Stimulated activated CD4-positive, alpha-beta T cell treated with anti-CD3 and anti-CD28 coated beads, Interleukin-1b, Interleukin-23, amount 100 ng/mL, for 24 hours (primary cell): ENCODE measurements around the gene TCAP.

Source experiments
- DNase-seq, 4 experiments: peaks; one replicate each; pipeline ENCODE4 v3.0.0-alpha.2; 2020; ENCODE audit warnings: low read depth in 4 of 4, low spot score in 1 of 4

Gene TCAP, protein sequence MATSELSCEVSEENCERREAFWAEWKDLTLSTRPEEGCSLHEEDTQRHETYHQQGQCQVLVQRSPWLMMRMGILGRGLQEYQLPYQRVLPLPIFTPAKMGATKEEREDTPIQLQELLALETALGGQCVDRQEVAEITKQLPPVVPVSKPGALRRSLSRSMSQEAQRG

DNA sequence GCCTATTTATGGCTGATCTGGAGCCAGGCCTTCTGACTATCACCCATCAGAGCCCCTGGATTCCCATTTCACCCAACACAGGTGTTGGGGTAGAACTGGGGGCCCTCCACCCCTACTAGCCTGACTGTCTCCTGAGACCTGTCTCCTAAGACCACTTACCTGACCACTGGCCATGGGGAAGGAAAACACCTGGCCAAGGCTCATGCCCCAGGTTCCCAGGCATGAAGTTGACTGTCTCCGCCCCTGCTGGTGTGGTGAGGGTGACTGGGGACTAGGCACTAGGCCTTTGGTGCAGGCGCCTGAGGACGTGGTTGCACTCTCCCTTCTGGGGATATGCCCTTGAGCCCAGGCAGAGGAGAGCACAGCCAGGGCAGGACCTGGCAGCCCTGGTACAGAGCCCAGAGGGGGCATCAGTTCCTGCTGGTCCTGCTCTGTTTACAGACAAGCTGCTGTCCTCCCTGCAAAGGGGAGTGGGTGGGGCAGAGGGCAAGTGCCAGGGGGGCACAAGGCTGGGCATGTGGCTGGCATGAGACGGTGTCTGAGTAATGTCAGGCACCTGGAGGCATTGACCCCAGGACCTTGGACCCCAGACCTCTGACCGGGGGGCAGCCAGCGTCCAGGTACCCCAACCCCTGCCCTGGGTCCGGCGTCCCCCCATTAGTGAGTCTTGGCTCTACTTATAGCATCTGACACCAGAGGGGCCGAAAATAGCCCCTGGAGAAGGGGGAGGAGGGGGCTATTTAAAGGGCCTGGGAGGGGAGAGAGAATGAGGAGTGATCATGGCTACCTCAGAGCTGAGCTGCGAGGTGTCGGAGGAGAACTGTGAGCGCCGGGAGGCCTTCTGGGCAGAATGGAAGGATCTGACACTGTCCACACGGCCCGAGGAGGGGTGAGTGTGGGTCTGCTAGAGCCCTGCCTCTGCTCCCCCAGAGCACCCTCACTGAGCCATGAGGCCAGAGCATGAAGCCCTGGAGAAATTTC lies at the start of gene TCAP:
TCAP (plus strand) TSS at position 769 of the 981 bp plus-strand sequence; CDS start at position 780, 11 bp downstream.
- no peak for DNase-seq

DNA sequence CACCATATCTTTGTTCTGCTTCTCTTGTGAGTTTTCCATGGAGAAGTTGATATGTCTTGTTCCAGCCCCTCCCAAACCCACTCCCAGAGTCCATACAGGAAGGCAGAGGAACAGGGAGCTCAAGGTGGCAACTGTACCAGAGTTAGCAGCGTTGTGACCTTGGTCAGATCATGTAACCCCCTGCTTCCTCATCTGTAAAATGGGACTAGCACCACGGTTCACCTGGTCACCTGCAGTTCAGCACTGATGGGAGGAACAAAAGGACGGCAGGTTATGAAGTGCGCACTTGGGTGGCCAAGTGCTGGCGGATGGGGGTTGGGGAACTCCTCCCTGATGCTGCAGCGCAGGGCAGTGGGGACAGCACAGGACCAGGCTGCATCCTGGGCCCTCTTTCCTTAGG lies 49.7 kb upstream of the TCAP start:
- no peak for DNase-seq

DNA sequence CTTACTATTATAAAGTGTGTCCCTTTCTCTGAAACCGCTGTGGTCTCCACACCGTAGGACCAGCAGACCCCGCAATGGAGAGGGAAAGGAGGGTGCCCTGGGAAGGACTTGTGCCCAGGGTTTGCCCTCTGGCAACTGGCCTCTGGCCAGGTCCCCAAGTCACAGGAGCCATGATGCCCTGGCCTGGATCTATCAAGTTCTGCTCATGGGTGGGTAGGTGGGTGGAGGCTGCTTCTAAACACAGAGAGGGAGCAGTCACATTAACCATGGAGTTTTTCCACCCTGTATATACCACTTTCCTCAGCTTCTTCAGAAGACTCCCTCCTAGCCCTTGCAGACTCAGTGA lies 48.1 kb upstream of the TCAP start:
- DNase-seq = no peak

DNA sequence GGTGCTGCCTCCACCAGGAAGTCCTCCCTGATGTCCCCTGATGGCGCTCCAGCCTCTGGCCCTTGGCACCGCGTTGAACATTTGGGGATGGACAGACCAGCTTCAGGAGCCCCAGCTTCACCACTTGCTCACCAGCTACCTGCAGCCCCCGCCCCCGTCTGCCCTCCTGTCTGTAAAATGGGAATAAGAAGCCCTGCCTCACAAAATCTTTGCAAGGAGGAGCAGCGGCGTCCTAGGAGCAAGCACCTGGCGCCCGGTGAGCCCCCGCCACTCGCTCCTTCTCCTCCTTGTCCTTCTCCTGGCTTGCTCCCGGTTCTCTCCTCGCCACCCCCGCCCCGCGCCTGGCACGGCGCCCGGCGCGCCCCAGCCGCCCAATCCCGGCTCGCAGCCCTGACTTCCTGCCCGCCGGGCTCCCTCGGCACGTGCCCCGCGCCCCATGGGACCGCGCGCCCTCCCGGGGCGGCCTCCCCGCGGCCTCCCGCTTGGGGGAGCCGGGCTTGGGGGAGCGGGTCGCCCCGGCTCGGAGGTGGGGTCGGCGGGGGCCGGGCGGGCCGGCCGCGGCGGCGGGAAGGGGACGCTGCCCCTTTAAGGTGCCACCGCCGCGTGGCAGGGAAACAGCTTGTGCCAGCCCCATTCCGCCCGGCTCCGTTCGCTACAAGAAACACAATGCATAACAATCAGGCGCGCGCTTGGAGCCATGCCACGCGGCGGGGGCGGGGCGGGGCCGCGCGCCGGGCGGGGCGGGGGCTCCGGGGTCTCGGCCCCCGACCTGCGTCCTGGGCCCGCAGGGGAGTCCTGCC lies 47.5 kb upstream of the TCAP start:
- DNase-seq = peak in 2 of 4 experiments; percentile 35 to 37

DNA sequence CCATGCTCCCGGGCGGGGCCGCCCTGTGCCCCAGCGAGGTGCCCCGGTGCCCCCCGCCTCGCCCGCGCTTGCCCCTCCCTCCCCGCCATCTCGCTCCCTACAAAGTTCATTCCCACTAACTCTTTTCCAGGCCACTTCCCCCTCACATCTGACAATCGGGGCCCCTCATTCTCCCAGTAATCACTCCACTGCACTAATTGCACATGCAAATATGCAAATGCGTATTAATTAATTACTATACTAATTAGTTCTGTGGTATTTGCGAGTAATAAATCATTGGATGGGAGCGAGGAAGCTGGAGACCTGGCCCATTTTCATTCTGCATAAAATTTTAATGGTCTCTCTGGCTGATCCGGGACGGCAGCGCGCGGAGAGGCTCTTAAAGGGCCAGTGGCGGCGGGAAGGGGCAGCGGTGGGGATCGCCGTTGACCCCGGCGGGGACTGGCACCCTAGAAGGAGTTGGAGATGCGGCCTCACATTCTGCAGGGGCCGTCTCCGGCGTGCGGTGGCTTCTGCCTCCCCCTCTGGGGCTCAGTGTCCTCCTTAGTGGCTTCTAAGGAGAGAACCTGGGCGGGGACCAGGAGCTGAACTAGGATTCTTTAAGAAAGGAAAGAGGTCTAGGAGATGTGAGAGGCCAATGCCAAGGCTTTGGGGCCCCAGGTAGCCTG lies 46.8 kb upstream of the TCAP start:
- no peak for DNase-seq

DNA sequence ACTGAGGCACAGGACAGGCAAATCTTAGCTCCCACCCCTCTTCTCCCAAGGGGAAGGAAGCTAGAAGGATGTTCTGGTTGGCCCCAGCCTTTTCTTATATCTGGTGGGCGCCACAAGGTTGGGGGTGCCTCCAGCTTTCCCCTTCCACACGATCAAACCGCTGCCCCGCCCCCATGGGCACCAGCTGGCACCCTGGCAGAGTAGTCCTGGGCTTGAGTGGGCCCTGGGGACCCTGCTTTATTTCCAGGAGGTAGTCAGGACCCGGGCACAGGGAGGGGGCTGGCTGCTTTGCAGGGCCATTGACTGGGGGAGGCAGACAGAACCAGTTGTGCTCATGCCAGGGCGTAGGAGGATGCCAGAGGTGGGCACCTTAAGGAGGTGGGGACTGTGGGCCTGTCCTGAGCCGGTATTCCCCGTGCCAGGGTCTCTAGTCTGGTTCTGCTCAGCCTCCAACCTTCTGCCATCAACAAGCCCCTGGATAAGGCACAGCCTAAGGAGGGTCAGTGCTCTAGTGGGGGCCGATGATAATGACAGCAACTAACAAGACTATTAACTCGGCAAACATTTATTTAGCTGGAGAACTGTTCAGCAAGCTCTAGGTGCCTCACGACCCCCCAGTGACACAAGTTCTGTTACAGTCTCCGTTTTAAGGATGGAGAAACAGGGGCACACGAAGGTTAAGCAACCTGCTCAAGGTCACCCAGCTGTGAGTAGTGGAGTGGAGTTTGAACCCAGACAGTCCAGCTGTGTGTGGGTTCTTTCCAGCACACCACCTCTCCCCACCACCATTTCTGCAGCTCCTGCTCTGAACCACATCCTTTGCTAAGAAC lies 46.0 kb upstream of the TCAP start:
- DNase-seq = no peak

DNA sequence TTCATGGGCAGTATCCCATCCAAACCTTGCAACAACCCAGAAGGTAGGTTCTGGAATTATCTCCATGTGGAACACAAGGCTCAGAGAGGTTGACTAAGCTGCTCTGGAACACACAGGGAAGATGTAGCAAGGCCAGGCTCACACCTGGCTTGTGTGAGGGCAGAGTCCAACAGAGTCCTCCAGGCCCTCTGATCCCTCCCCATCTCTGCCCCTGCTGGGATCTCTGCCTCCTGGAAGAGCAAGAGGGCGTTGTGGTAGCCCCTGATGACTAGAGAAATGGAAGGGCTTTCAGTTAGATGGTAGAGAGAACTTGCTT lies 45.4 kb upstream of the TCAP start:
- no peak for DNase-seq

DNA sequence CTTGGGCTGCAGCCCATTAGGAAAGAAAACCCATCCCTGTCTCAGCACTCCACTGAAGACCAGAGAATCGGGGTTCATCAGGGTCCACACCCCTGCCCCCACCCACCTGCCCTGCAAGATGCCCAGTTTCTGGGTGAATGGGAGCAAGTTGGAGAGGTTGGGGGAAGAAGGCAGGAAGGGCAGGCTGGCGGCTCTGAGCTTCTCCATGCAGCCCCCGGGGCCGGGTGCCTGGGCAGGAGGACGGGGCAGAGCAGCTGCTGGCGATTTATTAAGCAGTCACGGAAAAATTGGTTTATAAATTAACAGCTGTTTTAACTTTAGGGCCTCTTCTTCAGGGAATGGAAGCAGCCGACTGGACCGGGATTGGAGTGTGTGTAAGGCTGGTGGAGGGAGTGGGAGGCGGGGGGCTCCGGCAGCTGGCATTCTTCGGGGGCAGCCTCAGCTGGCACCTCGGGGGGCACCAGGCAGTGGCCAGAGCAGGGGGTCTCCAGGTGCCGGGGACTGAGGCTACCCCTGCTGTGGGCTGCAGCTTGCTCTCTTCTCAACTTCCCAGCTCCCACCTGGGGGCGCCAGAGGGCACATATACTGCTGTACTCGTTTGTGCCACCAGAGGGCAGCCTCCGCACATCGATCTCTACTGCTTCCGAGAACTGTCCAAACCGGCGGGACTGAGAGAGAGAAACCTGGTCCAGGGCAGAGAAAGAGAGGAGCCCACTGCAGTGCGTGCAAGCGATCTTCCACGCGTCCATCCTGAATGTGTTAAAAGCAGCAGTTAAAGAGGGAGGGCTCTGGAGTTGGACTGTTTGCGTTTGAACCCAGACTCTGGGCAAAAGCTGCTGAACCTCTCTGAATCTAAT lies 43.4 kb upstream of the TCAP start:
- peak; percentile 73 to 89 (median 76) for DNase-seq

DNA sequence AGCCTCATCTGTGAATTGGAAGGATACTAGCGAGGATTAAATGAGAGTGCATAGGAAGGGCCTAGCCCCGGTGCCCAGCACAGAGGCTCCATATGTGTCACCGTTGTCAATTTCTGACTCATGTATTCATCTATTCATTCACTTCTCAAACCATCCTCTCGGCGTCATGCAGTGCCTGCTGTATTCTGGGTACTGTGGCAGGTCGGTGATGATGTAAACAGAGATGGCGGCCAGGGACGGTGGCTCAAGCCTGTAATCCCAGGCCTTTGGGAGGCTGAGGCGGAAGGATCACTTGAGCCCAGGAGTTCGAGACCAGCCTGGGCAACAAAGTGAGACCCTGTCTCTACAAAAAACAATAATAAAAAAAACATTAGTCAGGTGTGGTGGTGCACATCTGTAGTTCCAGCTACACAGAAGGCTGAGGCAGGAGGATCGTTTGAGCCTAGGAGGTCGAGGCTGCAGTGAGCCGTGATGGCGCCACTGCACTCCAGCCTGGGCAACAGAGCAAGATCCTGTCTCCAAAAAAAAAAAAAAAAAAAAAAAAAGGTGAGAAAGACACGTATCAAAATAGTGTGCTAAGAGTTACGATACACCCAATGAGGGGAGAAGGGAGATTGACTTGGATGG lies 42.7 kb upstream of the TCAP start:
- no peak for DNase-seq

DNA sequence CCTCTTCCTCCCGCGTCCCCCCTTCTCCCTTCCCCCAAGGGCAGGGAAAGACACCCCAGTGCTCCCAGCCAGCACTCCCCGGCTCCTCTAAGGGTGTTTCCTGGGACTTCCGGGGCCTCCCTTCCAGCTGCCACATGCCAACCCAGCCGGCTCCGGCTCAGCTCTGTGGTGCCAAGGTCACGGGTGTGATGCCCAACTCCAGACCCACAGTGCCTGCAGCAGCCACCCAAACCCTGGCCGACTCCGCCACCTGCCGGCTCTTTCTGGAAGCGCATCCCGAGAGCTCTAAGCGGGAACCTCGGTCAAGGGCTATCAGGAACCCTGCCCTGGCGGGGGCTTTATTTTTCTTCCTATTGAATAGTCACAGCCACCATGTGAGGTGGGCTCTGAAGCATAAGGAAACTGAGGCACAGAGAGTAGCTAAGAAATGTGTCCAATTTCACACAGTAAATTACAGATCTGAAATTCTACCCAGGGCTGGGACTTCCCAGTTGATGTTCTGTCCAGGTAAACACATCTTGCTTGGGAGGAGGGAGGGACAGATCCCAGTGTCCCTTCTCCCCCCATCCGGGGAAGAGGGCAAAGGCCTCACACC lies 41.7 kb upstream of the TCAP start:
- DNase-seq = peak; percentile 71 to 87 (median 78)

DNA sequence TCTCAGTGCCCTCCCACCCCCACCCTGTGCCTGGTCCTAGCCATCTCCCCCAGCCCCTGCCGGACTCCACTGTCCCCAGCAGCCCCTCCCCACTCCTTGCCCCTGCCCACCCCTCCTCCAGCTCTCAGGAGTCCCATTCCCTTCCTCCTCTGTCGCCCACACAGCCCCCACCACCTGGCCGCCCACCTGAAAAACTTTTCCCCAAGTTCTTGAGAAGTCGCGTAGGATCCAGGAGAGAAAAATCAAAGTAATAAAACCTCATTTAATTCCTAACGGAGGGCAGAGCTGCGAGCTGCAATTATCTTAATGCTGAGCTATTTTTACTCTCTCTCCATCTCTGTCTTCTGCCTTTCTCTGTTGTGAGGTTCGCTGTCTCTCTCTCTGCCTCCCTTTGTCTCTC lies 40.8 kb upstream of the TCAP start:
- DNase-seq = no peak

DNA sequence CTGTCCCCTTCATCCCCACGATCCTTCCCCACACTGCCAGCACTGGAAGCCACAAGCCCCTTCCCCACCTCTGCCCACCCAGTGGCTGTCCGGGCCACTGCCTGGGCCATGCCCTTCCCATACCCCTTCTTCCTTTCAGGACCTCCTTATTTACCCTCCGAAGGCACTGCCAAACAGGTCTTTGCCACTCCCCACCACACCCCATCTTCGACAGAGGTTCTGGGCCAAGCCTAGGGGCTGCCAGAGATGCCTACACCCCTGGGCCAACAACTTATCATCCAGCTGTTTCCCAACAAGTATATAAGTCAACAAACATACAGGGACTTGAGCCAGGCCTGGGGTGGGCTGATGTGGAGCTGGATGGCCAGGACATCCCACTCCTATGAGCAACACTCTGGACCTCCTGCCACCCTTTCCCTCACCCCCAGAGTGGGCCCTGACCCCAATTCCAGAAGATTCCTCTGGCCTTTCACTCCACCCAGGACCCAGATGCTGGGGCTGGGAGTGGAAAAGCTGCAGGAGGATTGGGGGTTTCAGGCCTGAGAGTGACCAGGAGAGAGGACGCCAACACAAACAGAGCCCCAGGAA lies 39.9 kb upstream of the TCAP start:
- DNase-seq = no peak

DNA sequence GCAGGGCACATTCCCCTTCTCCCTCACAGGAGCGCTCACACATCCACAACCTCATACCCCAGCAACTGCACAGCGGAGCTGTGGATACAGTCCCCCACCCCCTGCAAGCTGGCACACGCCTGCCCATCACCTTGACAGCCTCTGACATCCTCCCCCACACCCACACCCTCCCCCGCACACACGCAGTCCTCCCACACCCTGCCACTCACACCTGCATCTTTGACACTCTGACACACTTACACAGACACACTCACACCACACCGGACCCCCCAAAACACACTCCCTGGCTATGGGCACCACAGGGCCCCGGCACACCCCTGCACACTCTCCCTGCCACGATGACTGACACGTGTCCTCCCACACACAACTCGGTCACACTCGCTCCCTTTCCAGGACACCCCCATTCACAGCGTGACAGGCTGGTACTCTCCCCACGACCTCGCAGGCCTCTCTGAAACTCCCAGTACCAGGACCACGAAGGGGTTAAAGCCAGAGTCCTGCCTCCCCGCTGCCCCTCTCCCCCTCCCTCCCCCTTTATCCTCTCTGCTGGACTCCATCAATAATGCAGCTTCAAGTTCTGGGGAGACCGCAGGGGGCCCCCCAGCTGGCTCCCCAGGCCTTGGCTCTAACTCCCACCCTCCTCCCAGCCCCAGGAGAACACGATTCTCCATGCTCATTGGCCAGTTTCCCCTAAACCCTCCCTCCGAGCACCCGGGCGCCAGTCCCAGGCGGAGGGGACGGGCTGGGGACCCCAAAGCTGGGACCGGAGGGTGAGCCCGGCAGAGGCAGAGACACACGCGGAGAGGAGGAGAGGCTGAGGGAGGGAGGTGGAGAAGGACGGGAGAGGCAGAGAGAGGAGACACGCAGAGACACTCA lies 38.7 kb upstream of the TCAP start, which contains the start of gene PPP1R1B:
PPP1R1B (plus strand) TSS at position 782 of the 876 bp plus-strand sequence. CDS start 441 bp downstream, outside the sequence.
- DNase-seq = no peak

DNA sequence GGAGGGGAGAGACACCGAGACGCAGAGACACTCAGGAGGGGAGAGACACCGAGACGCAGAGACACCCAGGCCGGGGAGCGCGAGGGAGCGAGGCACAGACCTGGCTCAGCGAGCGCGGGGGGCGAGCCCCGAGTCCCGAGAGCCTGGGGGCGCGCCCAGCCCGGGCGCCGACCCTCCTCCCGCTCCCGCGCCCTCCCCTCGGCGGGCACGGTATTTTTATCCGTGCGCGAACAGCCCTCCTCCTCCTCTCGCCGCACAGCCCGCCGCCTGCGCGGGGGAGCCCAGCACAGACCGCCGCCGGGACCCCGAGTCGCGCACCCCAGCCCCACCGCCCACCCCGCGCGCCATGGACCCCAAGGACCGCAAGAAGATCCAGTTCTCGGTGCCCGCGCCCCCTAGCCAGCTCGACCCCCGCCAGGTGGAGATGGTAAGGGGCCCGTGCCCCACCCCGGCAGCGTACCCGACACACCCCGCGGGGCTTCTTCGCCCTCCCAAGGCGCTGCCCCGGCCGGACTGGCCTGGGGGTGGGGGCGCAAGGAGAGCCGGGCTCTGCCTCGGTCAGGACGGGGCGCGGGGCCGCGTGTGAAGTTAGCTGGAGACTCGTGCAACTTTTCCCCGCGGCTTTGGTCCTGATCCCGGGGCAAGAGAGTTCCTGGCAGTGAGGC lies 38.0 kb upstream of the TCAP start:
- DNase-seq = no peak

DNA sequence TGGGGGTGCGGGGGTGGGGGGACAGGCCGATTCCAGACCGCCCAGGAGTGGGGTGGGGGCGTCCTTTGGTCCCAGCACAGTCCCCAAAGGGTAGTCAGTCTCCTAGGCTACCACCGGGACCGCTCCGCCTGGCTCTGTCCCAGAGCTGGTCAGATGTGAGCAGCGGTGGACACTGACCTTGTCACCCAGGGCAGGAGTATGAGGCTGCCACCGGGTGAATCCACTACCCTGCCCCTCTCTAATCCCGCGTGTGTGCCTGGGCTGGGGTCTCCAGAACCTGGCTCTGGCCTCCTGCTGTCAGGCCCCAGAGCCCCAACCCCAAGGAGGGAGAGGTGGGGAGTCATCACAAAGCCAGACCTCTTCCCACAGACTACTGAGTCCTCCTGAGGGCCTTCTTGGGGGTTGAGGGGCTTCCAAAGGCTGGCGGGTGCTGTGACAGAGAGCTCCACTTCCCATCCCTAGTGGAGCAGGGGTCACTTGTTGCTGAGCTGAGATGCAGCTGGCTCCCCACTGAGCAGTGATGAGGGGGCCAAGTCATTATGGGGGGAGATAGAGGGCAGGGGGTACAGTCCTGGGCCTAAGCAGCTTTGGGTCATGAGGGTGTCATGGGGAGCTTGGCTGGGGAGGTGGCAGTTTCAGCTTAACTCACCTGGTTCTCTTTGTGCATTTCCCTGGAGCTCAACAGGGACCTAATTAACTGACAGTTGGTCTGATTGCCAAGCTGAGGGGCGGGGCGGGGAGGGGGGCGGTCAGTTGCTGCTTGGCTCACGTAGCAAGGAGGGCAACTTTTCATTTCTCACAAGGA lies 37.2 kb upstream of the TCAP start:
- no peak for DNase-seq
